22Rv1 (cell line): Measurements from ENCODE around the gene CASP10.
A peak's percentile ranks its signal among the peaks of the same experiment; 100 is the strongest.

ENCODE experiments used
- H3K27ac ChIP-seq: fragments of 450-650 bp; 2 replicates; pipeline ENCODE4 v1.5.1; 2017
- CTCF ChIP-seq: fragments of 450-650 bp; IDR thresholded peaks from 2 replicates; pipeline ENCODE4 v1.5.1; 2017; ENCODE audit warnings: mild to moderate bottlenecking
- ZFX ChIP-seq: fragments of 450-650 bp; IDR thresholded peaks from 2 replicates; pipeline ENCODE4 v1.6.1; 2017; ENCODE audit warnings: antibody characterized with exemption, borderline replicate concordance

CASP10 gene

GRCh38 chr2:201271917-201272316, 89.0 kb downstream of the CASP10 start:
- H3K27ac ChIP-seq = no peak overlapping the region

GRCh38 chr2:201273330-201273983, 90.5 kb downstream of the CASP10 start:
- H3K27ac ChIP-seq = no peak overlapping the region
- TF ChIP-seq ZFX (no peak), CTCF (no peak)

More at GRCh38 chr2:201271917-201272316, 89.0 kb downstream of the CASP10 start:
- no peak for TF ChIP-seq ZFX
- no peak for TF ChIP-seq CTCF

- H3K27ac ChIP-seq = no peak overlapping the region
- TF ChIP-seq CTCF (no peak), ZFX (no peak)
Observed at GRCh38 chr2:201275069-201275468, 92.1 kb downstream of the CASP10 start.

GRCh38 chr2:201275990-201276389, 93.0 kb downstream of the CASP10 start:
- H3K27ac ChIP-seq = no peak overlapping the region
- TF ChIP-seq ZFX (no peak), CTCF (0 out of 2 replicates have a peak, but pooled peaks have one; percentile 9)

GRCh38 chr2:201276511-201276910, 93.6 kb downstream of the CASP10 start:
- no peak for TF ChIP-seq ZFX
- TF ChIP-seq CTCF = no peak
- no peak overlapping the region for H3K27ac ChIP-seq
